ENCODE measurements around the gene TP53RK. TPM values are rescaled to one million over a fixed set of nuclear protein-coding genes. Genes with fewer than 3 reads are reported as not detected.

The TP53RK gene
- total and polyA plus RNA-seq, 2 of the 13 experiments (the other 11 are each of a cell fraction or from before 2014, with no cell fraction given) = 12.9 to 25.5 TPM

DNA sequence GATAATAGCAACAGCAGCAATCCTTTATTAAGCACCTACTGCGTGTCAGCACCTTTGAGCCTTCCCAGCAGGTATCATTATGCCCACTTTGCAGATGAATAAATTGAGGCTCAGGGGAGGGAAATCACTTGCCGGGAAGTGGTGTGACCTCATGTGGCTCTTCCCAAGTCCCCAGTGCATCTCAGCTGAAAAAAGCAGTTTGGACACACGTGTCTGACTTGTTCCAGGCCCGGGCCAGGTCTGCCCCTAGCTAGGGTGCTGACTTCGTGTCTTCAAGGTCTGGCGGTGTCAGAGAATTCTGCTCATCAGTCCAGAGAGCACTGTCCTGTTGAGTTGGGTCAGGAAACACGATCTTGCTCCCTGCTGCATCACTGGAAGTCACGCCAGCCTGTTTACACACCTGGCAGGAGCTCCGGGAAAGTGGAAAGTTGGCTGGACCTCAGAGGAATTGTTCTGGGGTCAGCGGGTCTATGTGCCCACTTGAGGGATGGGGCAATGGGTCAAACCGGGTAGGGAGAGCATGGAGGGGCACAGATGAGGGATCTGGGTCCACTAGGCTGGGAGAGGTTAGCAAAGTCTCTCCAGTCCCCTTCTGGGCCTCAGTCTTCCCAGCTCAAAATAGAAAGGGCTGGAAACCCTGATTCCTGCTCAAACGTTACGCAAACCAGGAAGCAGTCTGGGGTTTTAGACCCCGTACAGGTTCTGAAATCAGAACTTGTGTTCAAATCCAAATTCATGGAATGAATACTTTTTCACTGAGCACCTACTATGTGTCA lies 48.5 kb downstream of the TP53RK start (continued):
- peak; percentile 76 for TF ChIP-seq BHLHE40 (IDR thresholded peaks at IDR 0.05; ENCODE audit: low read length)
- TF ChIP-seq, protein P1, sequence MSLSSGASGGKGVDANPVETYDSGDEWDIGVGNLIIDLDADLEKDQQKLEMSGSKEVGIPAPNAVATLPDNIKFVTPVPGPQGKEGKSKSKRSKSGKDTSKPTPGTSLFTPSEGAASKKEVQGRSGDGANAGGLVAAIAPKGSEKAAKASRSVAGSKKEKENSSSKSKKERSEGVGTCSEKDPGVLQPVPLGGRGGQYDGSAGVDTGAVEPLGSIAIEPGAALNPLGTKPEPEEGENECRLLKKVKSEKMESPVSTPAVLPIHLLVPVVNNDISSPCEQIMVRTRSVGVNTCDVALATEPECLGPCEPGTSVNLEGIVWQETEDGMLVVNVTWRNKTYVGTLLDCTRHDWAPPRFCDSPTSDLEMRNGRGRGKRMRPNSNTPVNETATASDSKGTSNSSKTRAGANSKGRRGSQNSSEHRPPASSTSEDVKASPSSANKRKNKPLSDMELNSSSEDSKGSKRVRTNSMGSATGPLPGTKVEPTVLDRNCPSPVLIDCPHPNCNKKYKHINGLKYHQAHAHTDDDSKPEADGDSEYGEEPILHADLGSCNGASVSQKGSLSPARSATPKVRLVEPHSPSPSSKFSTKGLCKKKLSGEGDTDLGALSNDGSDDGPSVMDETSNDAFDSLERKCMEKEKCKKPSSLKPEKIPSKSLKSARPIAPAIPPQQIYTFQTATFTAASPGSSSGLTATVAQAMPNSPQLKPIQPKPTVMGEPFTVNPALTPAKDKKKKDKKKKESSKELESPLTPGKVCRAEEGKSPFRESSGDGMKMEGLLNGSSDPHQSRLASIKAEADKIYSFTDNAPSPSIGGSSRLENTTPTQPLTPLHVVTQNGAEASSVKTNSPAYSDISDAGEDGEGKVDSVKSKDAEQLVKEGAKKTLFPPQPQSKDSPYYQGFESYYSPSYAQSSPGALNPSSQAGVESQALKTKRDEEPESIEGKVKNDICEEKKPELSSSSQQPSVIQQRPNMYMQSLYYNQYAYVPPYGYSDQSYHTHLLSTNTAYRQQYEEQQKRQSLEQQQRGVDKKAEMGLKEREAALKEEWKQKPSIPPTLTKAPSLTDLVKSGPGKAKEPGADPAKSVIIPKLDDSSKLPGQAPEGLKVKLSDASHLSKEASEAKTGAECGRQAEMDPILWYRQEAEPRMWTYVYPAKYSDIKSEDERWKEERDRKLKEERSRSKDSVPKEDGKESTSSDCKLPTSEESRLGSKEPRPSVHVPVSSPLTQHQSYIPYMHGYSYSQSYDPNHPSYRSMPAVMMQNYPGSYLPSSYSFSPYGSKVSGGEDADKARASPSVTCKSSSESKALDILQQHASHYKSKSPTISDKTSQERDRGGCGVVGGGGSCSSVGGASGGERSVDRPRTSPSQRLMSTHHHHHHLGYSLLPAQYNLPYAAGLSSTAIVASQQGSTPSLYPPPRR (CRISPR knock-in tag; IDR thresholded peaks at IDR 0.05; ENCODE audit: borderline replicate concordance) = peak; percentile 63
- TF ChIP-seq ZNF33B (CRISPR knock-in tag; IDR thresholded peaks at IDR 0.05) = peak; percentile 20; the same call in 1 of the 2 replicates
- TF ChIP-seq ZNF776 (CRISPR knock-in tag; IDR thresholded peaks at IDR 0.05) = no peak; the same call in 1 of the 2 replicates
- peak; percentile 96 for TF ChIP-seq ZKSCAN1 (IDR thresholded peaks at IDR 0.05; ENCODE audit: low read length)
- TF ChIP-seq, protein P2, sequence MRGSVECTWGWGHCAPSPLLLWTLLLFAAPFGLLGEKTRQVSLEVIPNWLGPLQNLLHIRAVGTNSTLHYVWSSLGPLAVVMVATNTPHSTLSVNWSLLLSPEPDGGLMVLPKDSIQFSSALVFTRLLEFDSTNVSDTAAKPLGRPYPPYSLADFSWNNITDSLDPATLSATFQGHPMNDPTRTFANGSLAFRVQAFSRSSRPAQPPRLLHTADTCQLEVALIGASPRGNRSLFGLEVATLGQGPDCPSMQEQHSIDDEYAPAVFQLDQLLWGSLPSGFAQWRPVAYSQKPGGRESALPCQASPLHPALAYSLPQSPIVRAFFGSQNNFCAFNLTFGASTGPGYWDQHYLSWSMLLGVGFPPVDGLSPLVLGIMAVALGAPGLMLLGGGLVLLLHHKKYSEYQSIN (CRISPR knock-in tag; IDR thresholded peaks at IDR 0.05; ENCODE audit: borderline replicate concordance) = no peak
- TF ChIP-seq ZNF557 (CRISPR knock-in tag; IDR thresholded peaks at IDR 0.05) = peak; percentile 86
- TF ChIP-seq ZNF260 (CRISPR knock-in tag; IDR thresholded peaks at IDR 0.05; ENCODE audit: borderline replicate concordance, low read depth) = no peak
- no peak for TF ChIP-seq RELA (CRISPR knock-in tag; IDR thresholded peaks at IDR 0.05)
- TF ChIP-seq EHMT2 (IDR thresholded peaks at IDR 0.05; ENCODE audit: borderline replicate concordance, low read depth, low read length) = no peak
- peak; percentile 69 for TF ChIP-seq SOX13 (IDR thresholded peaks at IDR 0.05)
- TF ChIP-seq SOX13 (CRISPR knock-in tag; conservative IDR thresholded peaks at IDR 0.05 in 1 of 2, IDR thresholded peaks at IDR 0.05 in 1 of 2) = peak in 1 of 2 experiments; percentile 78; a peak in 1 of 4 replicates
- peak; percentile 81 for TF ChIP-seq ETV5 (CRISPR knock-in tag; IDR thresholded peaks at IDR 0.05; ENCODE audit: borderline replicate concordance)
- no peak for TF ChIP-seq FOXM1 (CRISPR knock-in tag; IDR thresholded peaks at IDR 0.05)
- TF ChIP-seq, protein P3, sequence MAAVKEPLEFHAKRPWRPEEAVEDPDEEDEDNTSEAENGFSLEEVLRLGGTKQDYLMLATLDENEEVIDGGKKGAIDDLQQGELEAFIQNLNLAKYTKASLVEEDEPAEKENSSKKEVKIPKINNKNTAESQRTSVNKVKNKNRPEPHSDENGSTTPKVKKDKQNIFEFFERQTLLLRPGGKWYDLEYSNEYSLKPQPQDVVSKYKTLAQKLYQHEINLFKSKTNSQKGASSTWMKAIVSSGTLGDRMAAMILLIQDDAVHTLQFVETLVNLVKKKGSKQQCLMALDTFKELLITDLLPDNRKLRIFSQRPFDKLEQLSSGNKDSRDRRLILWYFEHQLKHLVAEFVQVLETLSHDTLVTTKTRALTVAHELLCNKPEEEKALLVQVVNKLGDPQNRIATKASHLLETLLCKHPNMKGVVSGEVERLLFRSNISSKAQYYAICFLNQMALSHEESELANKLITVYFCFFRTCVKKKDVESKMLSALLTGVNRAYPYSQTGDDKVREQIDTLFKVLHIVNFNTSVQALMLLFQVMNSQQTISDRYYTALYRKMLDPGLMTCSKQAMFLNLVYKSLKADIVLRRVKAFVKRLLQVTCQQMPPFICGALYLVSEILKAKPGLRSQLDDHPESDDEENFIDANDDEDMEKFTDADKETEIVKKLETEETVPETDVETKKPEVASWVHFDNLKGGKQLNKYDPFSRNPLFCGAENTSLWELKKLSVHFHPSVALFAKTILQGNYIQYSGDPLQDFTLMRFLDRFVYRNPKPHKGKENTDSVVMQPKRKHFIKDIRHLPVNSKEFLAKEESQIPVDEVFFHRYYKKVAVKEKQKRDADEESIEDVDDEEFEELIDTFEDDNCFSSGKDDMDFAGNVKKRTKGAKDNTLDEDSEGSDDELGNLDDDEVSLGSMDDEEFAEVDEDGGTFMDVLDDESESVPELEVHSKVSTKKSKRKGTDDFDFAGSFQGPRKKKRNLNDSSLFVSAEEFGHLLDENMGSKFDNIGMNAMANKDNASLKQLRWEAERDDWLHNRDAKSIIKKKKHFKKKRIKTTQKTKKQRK (IDR thresholded peaks at IDR 0.05; ENCODE audit: low read length) = no peak
- no peak for TF ChIP-seq RAD51 (IDR thresholded peaks at IDR 0.05; ENCODE audit: borderline replicate concordance)
- no peak for TF ChIP-seq ZNF383 (CRISPR knock-in tag; IDR thresholded peaks at IDR 0.05; ENCODE audit: borderline replicate concordance)
- no peak for TF ChIP-seq MATR3 (CRISPR knock-in tag; IDR thresholded peaks at IDR 0.05)
- TF ChIP-seq FOXK2 (IDR thresholded peaks at IDR 0.05) = peak; percentile 72; the same call in 1 of the 2 replicates
- TF ChIP-seq CENPT (CRISPR knock-in tag; IDR thresholded peaks at IDR 0.05; ENCODE audit: low read depth) = peak; percentile 51; the same call in 1 of the 2 replicates

All from HepG2 (cell line).